Gastroesophageal sphincter (tissue), 3 donors: ENCODE measurements around the gene TGFBR3L.

ENCODE experiments used
- CTCF ChIP-seq, 4 experiments: fragments of 200-600 bp in 2 of 4; fragments of 450-650 bp in 2 of 4; sonication (generic) in 1 of 4; IDR thresholded peaks; one replicate each; pipeline ENCODE4 v1.5.1; 2017 to 2019; ENCODE audit warnings: antibody characterized with exemption in 4 of 4, mild to moderate bottlenecking in 2 of 4, moderate library complexity in 2 of 4
- POLR2A ChIP-seq, 2 donors: fragments of 450-650 bp; IDR thresholded peaks; one replicate each; pipeline ENCODE4 v1.6.1; 2017; ENCODE audit warnings: antibody characterized with exemption in 2 of 2, mild to moderate bottlenecking in 2 of 2, moderate library complexity in 1 of 2
- POLR2AphosphoS5 ChIP-seq: sonication (generic); formaldehyde crosslinking; IDR thresholded peaks from one replicate; pipeline ENCODE4 v1.6.1; 2017; ENCODE audit warnings: antibody characterized with exemption

- TF ChIP-seq CTCF (IDR thresholded peaks at IDR 0.05): no peak
- no peak for TF ChIP-seq POLR2AphosphoS5
- TF ChIP-seq POLR2A (IDR thresholded peaks at IDR 0.05): no peak
Measured at GRCh38 chr19:7918615-7919421, 4.2 kb downstream of the TGFBR3L start.
